Activated CD4-positive, alpha-beta T cell treated with anti-CD3 and anti-CD28 coated beads, Interleukin-2, amount 10 ng/mL, durations not matched to agents 7 days and 5 days (primary cell): ENCODE data around the gene TMEM45A. TPM values are rescaled to one million over a fixed set of nuclear protein-coding genes. Genes with fewer than 3 reads are reported as not detected.
"Not testable (repeated sequence)": the region's sequence is repeated elsewhere in the genome, so short reads cannot be mapped to it uniquely, and the experiment has no call there.

Experiments
- CTCF ChIA-PET: fragments of 350-600 bp; sonication (Branson Sonifier 250); formaldehyde crosslinking; loops from one replicate; lab custom pipeline; 2021; ENCODE audit warnings: antibody characterized with exemption; lab: Charles Lee
- POLR2A ChIA-PET: fragments of 350-600 bp; sonication (Branson Sonifier 250); formaldehyde crosslinking; loops from one replicate; lab custom pipeline; 2021; ENCODE audit warnings: antibody characterized with exemption; lab: Charles Lee
- DNase-seq: peaks from one replicate; pipeline ENCODE4 v3.0.0-alpha.2; 2020
- H3K27ac Mint-ChIP-seq: one replicate; pipeline ENCODE4 v1.8.0; 2021; ENCODE audit warnings: mild to moderate bottlenecking, moderate library complexity, mixed read lengths
- H3K27me3 Mint-ChIP-seq: one replicate; pipeline ENCODE4 v1.8.0; 2021; ENCODE audit warnings: mixed read lengths
- H3K36me3 Mint-ChIP-seq: one replicate; pipeline ENCODE4 v1.8.0; 2021; ENCODE audit warnings: low read depth, mixed read lengths
- H3K4me1 Mint-ChIP-seq: one replicate; pipeline ENCODE4 v1.8.0; 2021; ENCODE audit warnings: mixed read lengths
- H3K4me3 Mint-ChIP-seq: one replicate; pipeline ENCODE4 v1.8.0; 2021; ENCODE audit warnings: mild to moderate bottlenecking, moderate library complexity, mixed read lengths
- H3K9me3 Mint-ChIP-seq: one replicate; pipeline ENCODE4 v1.8.0; 2021; ENCODE audit warnings: mixed read lengths
- total RNA-seq, 2 experiments: library from RNA; stranded (reverse); gene quantifications; one replicate each; pipeline ENCODE4 v1.2.3, GENCODE V29; 2021

Gene TMEM45A
- total RNA-seq, 2 experiments from 2014 or later, result 0.15 to 0.17 TPM

DNA sequence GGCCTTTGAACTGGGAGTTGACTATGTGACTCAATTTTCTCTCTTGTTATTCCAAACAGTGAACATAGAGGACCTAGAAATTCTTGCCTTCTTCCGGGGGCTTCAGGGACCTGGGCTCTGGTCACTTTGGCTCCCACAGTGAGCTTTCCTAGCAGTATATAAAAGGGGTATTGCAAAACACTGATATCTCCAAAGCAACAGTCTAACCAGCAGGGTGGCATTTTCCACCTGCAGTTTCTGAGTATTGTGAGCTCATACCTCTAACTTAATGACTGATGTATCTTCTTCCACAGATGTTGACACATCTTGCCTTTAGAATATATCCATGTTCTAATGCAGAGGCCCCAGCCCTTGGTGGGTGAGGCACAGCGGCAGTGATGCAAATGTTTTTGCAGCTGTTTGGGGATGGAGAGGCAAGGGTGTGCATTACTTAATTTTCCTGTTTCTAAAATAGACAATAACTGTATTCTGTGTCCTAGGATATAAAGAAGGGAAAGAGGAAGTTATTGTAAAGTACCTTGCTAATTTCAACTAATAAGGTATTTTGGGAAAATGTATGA is 71.3 kb downstream of the TMEM45A start:
- POLR2A ChIA-PET, result no interaction called here
- H3K4me3 Mint-ChIP-seq, result no peak overlapping the region
- no peaks in the 10 kb centered on the region for H3K36me3 Mint-ChIP-seq
- CTCF ChIA-PET, result interaction anchor here (1.4 kb wide), 1 partner anchor 26 kb away, joined by 3 read pairs; no protein-coding TSS in a partner anchor
- H3K27ac Mint-ChIP-seq, result no peak overlapping the region
- H3K4me1 Mint-ChIP-seq, result no peaks in the 10 kb centered on the region
- no peak for DNase-seq
- H3K27me3 Mint-ChIP-seq, result peaks cover under 1% of the 10 kb centered on the region
- H3K9me3 Mint-ChIP-seq, result no peaks in the 10 kb centered on the region

DNA sequence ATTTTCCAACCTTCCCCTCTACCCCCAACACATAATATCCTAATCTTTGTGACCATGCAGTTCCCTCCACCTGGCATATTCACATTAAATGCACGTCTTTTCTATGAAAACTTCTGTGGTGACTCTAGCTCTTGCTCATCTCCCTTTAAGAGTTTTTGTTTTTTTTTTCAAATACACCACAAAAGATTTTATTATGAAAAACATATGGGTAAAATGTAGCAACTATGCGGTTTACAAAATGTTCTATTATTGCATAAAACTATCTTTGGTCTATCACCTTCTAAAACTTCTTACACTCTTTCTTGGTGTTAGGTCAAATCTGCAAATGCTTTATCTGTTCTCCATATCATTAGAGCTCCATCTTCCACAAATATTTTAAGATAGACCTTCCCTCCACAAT is 78.4 kb downstream of the TMEM45A start:
- ChIA-PET POLR2A (no interaction called here), CTCF (interaction anchor here (1.2 kb wide), 1 partner anchor 42 kb away, joined by 6 read pairs; no protein-coding TSS in a partner anchor)
- no peaks in the 10 kb centered on the region for H3K4me1 Mint-ChIP-seq
- DNase-seq, result no peak
- no peak overlapping the region for H3K27ac Mint-ChIP-seq
- no peak overlapping the region for H3K4me3 Mint-ChIP-seq
- H3K27me3 Mint-ChIP-seq, result peaks cover 6% of the 10 kb centered on the region
- H3K36me3 Mint-ChIP-seq, result no peaks in the 10 kb centered on the region
- H3K9me3 Mint-ChIP-seq, result no peaks in the 10 kb centered on the region

DNA sequence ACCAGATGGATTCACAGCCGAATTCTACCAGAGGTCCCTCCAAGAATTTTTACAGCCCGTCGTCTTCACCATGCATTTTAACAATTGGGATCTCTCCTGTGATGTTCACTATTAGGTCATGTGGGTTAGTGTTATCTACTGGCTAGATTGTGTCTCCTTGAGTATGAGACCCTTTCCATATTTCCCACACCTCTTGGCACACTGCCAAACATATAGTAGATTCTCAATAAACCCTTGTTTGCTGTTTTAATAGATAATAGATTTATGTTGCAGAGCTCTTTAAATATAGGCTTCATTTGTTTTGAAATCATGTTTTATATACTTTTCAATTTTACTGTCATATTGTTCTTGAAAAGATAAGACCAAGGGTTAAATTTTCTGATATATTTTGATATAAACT is 82.1 kb downstream of the TMEM45A start:
- CTCF ChIA-PET, result interaction anchor here (1.4 kb wide), 1 partner anchor 14 kb away, joined by 3 read pairs; no protein-coding TSS in a partner anchor
- H3K4me3 Mint-ChIP-seq, result no peak overlapping the region
- H3K27me3 Mint-ChIP-seq, result peaks cover 2% of the 10 kb centered on the region
- no peaks in the 10 kb centered on the region for H3K36me3 Mint-ChIP-seq
- H3K9me3 Mint-ChIP-seq, result no peaks in the 10 kb centered on the region
- DNase-seq, result no peak
- no peaks in the 10 kb centered on the region for H3K4me1 Mint-ChIP-seq
- H3K27ac Mint-ChIP-seq, result no peak overlapping the region
- POLR2A ChIA-PET, result no interaction called here

DNA sequence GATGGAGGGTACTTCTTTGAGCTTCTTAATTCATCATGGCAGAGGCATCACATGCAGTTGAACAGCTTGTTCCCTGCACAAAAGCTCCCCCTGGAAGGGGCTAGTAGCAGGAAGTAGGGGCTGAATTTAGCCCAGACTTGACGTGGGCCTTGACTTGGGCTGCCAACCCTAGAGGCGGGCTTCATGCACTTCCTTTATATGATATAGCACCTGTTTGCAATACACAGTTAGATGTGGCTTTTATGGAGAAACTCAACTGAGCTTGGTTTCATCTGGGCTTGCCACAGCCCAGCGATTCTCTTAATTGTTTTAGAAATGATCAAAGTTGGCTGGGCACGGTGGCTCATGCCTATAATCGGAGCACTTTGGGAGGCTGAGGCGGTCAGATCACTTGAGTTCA is 83.3 kb downstream of the TMEM45A start:
- DNase-seq, result no peak
- POLR2A ChIA-PET, result no interaction called here
- no peaks in the 10 kb centered on the region for H3K36me3 Mint-ChIP-seq
- peaks cover 2% of the 10 kb centered on the region for H3K27me3 Mint-ChIP-seq
- no peaks in the 10 kb centered on the region for H3K9me3 Mint-ChIP-seq
- H3K27ac Mint-ChIP-seq, result no peak overlapping the region
- no peaks in the 10 kb centered on the region for H3K4me1 Mint-ChIP-seq
- CTCF ChIA-PET, result no interaction called here
- no peak overlapping the region for H3K4me3 Mint-ChIP-seq

DNA sequence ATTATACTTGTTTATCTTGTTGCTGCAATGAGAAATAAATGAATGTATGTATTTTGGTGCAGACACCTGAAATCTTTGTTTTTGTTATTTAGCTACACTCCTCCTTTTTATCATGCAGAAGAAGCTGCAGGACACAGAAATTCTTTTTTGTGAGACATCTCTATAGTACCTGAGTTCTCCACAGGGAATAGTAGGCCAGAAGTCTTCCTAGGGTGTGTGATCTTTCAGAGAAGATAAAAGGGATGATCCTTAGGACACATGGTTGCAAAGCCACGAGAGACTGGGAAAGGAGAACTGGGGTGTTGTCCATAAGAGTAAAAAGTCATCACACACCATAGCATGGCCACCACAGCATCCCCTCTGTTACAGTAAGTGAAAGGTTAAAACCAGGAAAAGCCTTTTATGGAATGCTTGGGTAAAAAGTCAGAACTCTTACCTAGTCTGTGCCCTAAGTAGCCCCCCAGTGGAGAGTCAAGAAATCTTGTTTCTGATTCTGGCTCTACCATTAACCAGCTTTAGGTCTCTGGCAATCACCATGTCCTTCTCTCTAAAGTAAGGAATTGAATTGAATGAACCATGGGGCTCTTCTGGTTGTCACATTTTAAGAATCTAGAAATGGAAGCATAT is 85.1 kb downstream of the TMEM45A start:
- Mint-ChIP-seq H3K27me3 (peaks cover 3% of the 10 kb centered on the region), H3K4me1 (no peaks in the 10 kb centered on the region), H3K9me3 (no peaks in the 10 kb centered on the region), H3K27ac (no peak overlapping the region), H3K4me3 (no peak overlapping the region), H3K36me3 (no peaks in the 10 kb centered on the region)
- CTCF ChIA-PET, result no interaction called here
- no peak for DNase-seq
- POLR2A ChIA-PET, result no interaction called here

DNA sequence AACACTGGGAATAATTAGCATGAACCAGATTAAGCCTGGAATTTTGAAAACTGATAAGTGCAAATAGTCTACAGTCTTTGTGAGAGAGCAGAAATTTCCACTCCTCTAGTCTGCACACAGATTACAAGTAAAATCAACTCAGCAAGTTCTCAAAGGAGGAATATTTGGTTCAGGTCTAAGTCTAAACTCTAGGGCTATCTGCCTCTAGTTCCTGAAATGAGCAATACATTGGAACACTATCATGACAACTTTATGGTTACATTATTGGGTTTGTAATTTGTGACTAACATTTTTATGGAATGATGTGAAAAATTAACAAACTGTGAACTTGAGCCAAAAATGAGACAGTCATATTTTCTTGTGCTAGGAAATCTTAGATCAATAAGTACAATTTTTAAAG is 86.2 kb downstream of the TMEM45A start:
- Mint-ChIP-seq H3K27ac (no peak overlapping the region), H3K4me1 (no peaks in the 10 kb centered on the region), H3K4me3 (no peak overlapping the region), H3K36me3 (no peaks in the 10 kb centered on the region), H3K9me3 (no peaks in the 10 kb centered on the region), H3K27me3 (peaks cover 6% of the 10 kb centered on the region)
- POLR2A ChIA-PET, result no interaction called here
- DNase-seq, result no peak
- CTCF ChIA-PET, result no interaction called here

DNA sequence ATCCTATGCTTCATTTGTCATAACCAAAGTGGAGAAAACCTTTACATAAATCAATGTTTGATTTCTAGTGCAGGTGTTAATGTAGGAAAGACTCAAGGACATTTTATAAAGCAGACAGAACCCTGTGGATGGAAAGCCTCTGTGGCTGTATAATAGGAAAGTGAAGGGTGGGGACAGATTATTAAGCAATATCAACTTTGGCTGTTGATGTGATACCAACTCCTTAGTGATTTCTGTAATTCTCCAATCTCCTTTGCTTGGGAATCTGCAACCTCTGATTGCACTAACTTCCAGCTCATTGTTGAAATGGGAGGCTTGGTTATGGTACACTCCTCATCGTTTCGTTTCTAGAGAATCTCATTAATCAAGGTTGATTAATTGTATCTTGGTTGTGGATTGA is 87.7 kb downstream of the TMEM45A start:
- H3K4me1 Mint-ChIP-seq, result no peaks in the 10 kb centered on the region
- H3K36me3 Mint-ChIP-seq, result no peaks in the 10 kb centered on the region
- DNase-seq, result no peak
- no peak overlapping the region for H3K27ac Mint-ChIP-seq
- POLR2A ChIA-PET, result no interaction called here
- H3K9me3 Mint-ChIP-seq, result no peaks in the 10 kb centered on the region
- CTCF ChIA-PET, result interaction anchor here (0.6 kb wide), 1 partner anchor 280 kb away, joined by 4 read pairs; no protein-coding TSS in a partner anchor
- no peak overlapping the region for H3K4me3 Mint-ChIP-seq
- peaks cover 9% of the 10 kb centered on the region for H3K27me3 Mint-ChIP-seq

DNA sequence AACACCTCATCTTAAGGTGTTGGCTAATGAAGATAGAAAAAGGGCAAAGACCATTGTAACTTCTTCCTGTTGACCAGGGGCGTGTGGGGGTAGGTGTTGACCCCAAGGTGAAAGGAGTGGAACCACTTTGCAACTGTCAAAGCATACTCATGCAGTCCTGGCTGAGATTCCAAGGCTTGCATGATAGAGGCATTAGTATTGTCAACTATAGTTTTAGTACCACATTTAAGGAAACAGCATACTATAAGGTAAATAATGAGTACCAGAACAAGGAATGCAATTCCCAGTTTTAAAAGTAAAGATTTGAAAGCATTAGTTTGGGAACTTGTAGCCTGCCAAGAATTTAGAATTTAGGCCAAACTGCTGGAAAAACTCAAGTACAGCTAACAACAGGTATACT is 89.2 kb downstream of the TMEM45A start:
- no peak overlapping the region for H3K27ac Mint-ChIP-seq
- H3K4me3 Mint-ChIP-seq, result no peak overlapping the region
- no peaks in the 10 kb centered on the region for H3K4me1 Mint-ChIP-seq
- no peaks in the 10 kb centered on the region for H3K36me3 Mint-ChIP-seq
- H3K27me3 Mint-ChIP-seq, result peaks cover 9% of the 10 kb centered on the region
- ChIA-PET CTCF (interaction anchor here (1.2 kb wide), 1 partner anchor 9 kb away, joined by 3 read pairs; no protein-coding TSS in a partner anchor), POLR2A (no interaction called here)
- no peaks in the 10 kb centered on the region for H3K9me3 Mint-ChIP-seq
- DNase-seq, result no peak

DNA sequence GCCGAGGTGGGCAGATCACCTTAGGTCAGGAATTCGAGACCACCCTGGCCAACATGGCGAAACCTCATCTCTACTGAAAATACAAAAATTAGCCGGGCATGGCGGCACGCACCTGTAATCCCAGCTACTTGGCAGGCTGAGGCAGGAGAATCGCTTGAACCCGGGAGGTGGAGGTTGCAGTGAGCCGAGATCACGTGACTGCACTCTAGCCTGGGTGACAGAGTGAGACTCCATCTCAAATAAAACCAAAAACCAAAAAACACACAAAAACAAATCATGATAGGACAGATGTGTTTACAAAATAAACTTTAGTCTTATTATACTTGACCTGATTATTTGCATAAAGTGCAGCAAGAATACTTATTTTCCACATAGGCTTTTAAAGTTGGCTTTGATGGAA is 89.7 kb downstream of the TMEM45A start:
- H3K27me3 Mint-ChIP-seq, POLR2A ChIA-PET: not testable (repeated sequence)

DNA sequence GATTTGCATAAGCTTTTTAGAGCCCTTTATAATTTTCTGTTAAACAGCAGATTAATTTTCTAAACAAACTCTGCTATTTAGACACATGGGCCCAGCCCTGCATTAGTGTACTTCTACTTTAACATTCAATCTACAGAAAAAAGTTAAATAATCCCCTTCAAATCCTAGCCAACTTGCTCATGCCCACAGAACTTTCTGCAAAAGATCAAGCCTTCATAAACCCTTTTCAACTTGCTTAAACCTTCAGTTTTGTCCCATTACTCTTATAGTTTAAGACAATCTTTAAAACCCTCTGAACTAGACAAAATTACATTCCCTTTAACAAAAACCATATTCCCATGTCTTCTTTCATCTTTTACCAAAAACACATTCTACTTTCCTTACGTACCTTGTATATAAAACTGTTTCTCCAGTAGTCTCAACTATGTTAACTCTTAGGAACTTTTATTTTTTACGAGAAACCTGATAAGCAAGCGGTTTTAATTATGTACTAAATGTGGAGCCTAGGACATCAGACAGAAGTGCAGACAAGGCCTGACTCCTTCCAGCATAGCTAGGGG is 91.8 kb downstream of the TMEM45A start:
- no peak overlapping the region for H3K27ac Mint-ChIP-seq
- ChIA-PET POLR2A (no interaction called here), CTCF (no interaction called here)
- no peak for DNase-seq
- H3K27me3 Mint-ChIP-seq, result peaks cover 8% of the 10 kb centered on the region
- no peaks in the 10 kb centered on the region for H3K4me1 Mint-ChIP-seq
- H3K4me3 Mint-ChIP-seq, result no peak overlapping the region
- H3K36me3 Mint-ChIP-seq, result no peaks in the 10 kb centered on the region
- H3K9me3 Mint-ChIP-seq, result no peaks in the 10 kb centered on the region

More for the DNA sequence above, 89.7 kb downstream of the TMEM45A start:
- CTCF ChIA-PET, H3K27ac Mint-ChIP-seq, H3K4me1 Mint-ChIP-seq, H3K4me3 Mint-ChIP-seq, H3K9me3 Mint-ChIP-seq, DNase-seq, H3K36me3 Mint-ChIP-seq: not testable (repeated sequence)

DNA sequence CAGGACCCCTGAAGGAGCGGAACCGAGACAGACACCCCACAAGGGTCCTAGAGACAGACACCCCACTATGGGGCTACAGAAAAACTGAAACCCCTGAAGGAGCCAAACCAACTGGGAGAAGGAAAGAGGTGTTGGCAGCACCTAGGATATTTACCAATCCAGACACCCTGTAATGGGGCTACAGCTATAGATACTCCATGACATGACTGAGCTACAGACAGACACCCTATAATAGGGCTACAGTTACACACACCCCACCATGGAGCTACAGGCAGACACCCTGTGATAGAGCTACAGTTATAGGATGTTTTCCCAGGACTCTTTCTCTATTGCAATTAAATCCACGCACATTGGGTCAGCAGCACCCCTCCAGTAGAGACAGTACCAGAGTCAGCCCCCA is 94.4 kb downstream of the TMEM45A start:
- Mint-ChIP-seq H3K4me1 (peaks cover 5% of the 10 kb centered on the region), H3K27me3 (peaks cover 9% of the 10 kb centered on the region), H3K36me3 (no peaks in the 10 kb centered on the region), H3K9me3 (no peaks in the 10 kb centered on the region), H3K4me3 (no peak overlapping the region), H3K27ac (no peak overlapping the region)
- no peak for DNase-seq
- CTCF ChIA-PET, result interaction anchor here (0.6 to 1.7 kb wide), 2 partner anchors 17 to 743 kb away, joined by 4 read pairs; no protein-coding TSS in a partner anchor
- POLR2A ChIA-PET, result no interaction called here

DNA sequence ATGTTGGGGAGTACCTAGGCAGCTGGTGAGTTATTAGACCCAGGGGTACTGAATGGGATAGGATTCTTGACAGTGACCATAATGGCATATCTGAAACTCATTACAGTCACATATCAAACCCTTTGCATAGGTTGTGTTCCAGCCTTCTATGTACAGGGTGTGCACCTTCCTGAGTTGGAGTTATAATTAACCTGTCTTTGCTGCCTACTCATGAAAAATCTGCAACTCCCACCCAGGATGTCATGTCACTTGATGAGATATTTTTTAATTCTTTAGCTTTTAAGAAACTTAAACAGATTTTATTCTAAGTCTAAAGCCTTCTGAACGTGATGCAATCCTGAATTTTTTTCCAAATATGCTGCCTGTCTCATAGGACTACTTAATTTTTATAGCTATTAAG is 95.8 kb downstream of the TMEM45A start:
- ChIA-PET CTCF (interaction anchor here (1.2 kb wide), 1 partner anchor 14 kb away, joined by 3 read pairs; no protein-coding TSS in a partner anchor), POLR2A (no interaction called here)
- no peaks in the 10 kb centered on the region for H3K36me3 Mint-ChIP-seq
- H3K4me3 Mint-ChIP-seq, result no peak overlapping the region
- H3K27ac Mint-ChIP-seq, result no peak overlapping the region
- no peaks in the 10 kb centered on the region for H3K9me3 Mint-ChIP-seq
- H3K4me1 Mint-ChIP-seq, result peaks cover 5% of the 10 kb centered on the region
- H3K27me3 Mint-ChIP-seq, result peaks cover 6% of the 10 kb centered on the region
- DNase-seq, result no peak

DNA sequence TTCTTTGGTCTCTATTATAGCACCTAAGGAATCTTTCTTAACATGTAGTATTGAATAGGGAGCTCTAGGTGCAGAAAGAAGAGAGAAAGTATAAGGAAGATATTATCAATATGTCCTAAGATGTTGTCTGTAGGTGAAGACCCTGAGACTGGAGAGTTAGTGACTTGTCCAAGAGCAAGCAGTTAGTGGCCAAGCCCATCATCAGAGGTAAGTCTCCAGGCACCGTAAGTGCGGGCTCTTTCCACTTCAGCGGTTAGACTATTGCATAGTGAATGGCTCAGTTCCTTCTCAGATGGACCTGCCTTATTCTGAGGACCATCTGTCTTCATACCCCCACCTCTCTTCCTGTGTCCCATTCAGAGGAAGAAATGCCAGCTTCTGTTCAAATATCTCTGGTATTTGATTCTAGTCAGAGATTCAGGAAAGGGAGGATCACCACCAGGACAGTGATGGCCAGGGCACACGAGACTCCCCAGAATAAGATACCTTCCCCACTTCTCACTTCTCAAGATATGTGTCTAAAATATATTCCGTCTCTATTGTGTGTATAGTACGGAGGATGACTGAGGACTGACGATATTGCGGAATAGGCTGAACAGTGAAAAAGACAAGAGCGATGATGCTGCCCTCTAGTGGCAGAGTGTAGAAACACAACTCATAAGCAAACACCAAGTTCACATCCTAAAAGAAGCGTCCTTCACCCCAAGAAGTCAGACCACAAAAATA is 97.9 kb downstream of the TMEM45A start:
- ChIA-PET POLR2A (no interaction called here), CTCF (interaction anchor here (0.9 to 1.3 kb wide), 6 partner anchors 9 to 55 kb away, joined by 3 to 5 read pairs (median 3); no protein-coding TSS in a partner anchor)
- H3K27ac Mint-ChIP-seq, result no peak overlapping the region
- H3K36me3 Mint-ChIP-seq, result no peaks in the 10 kb centered on the region
- DNase-seq, result peak; percentile 79
- H3K4me3 Mint-ChIP-seq, result no peak overlapping the region
- peaks cover 5% of the 10 kb centered on the region for H3K4me1 Mint-ChIP-seq
- peaks cover 9% of the 10 kb centered on the region for H3K27me3 Mint-ChIP-seq
- H3K9me3 Mint-ChIP-seq, result no peaks in the 10 kb centered on the region
